Hepatocyte (in vitro differentiated cells): ENCODE results near the gene BMP7. TPM values are rescaled to one million over a fixed set of nuclear protein-coding genes. Genes with fewer than 3 reads are reported as not detected.

Experiments used
- DNase-seq: peaks from one replicate; pipeline ENCODE4 v3.0.0-alpha.2; 2016; ENCODE audit warnings: low spot score
- H2AFZ ChIP-seq: fragments of 200-600 bp; sonication (generic); 2 replicates; pipeline ENCODE4 v1.6.0; 2016; ENCODE audit warnings: antibody characterized with exemption, mild to moderate bottlenecking
- H3K27ac ChIP-seq: fragments of 200-600 bp; sonication (generic); 2 replicates; pipeline ENCODE4 v1.5.1; 2016; ENCODE audit warnings: mild to moderate bottlenecking
- H3K27me3 ChIP-seq: fragments of 200-600 bp; sonication (generic); 2 replicates; pipeline ENCODE4 v1.6.1; 2016
- H3K36me3 ChIP-seq: fragments of 200-600 bp; sonication (generic); replicated peaks from 2 replicates; pipeline ENCODE4 v1.5.1; 2016; ENCODE audit warnings: low read depth; ENCODE audit not compliant: insufficient read depth
- H3K4me1 ChIP-seq: fragments of 200-600 bp; sonication (generic); 2 replicates; pipeline ENCODE4 v1.5.1; 2016; ENCODE audit warnings: mild to moderate bottlenecking, moderate library complexity; ENCODE audit not compliant: insufficient read depth
- H3K4me2 ChIP-seq: fragments of 200-600 bp; sonication (generic); 2 replicates; pipeline ENCODE4 v1.6.0; 2016
- H3K4me3 ChIP-seq: fragments of 200-600 bp; sonication (generic); 2 replicates; pipeline ENCODE4 v1.5.1; 2016; ENCODE audit warnings: mild to moderate bottlenecking
- H3K79me2 ChIP-seq: fragments of 200-600 bp; sonication (generic); 2 replicates; pipeline ENCODE4 v1.6.0; 2017; ENCODE audit warnings: mild to moderate bottlenecking
- H3K9me2 ChIP-seq: fragments of 200-600 bp; sonication (generic); replicated peaks from 2 replicates; pipeline ENCODE4 v1.6.0; 2017; ENCODE audit warnings: mild to moderate bottlenecking; ENCODE audit not compliant: insufficient read depth
- H3K9me3 ChIP-seq: fragments of 200-600 bp; sonication (generic); 2 replicates; pipeline ENCODE4 v1.5.1; 2016; ENCODE audit warnings: low read depth, mild to moderate bottlenecking
- H4K20me1 ChIP-seq: fragments of 200-600 bp; sonication (generic); 2 replicates; pipeline ENCODE4 v1.6.0; 2016; ENCODE audit warnings: mild to moderate bottlenecking; ENCODE audit not compliant: insufficient read depth, poor library complexity, severe bottlenecking
- EZH2 ChIP-seq: fragments of 200-600 bp; sonication (generic); IDR thresholded peaks from 2 replicates; pipeline ENCODE4 v1.6.1; 2016; ENCODE audit warnings: antibody characterized with exemption, mild to moderate bottlenecking, borderline replicate concordance
- EZH2phosphoT487 ChIP-seq: fragments of 200-600 bp; sonication (generic); IDR thresholded peaks from one replicate; pipeline ENCODE4 v1.6.1; 2018; ENCODE audit warnings: antibody characterized with exemption, mild to moderate bottlenecking, low read depth, moderate library complexity; ENCODE audit not compliant: unreplicated experiment, severe bottlenecking
- WGBS: methylation state at CpG from one replicate; pipeline ENCODE4 v1.1.6; 2016; ENCODE audit warnings: low lambda C conversion rate; ENCODE audit errors: missing lambda C conversion rate; 5-methylcytosine and 5-hydroxymethylcytosine counted together
- polyA plus RNA-seq: library from polyadenylated mRNA; unstranded; fragments of >200 nt; fragmentation: Nextera tagmentation; extraction: Ambion mirVana; gene quantifications from 2 replicates; pipeline ENCODE4 v1.2.1, GENCODE V29; 2016
- total RNA-seq: library from RNA; depleted of rRNA; stranded (reverse); fragments of >200 nt; gene quantifications from 2 replicates; pipeline ENCODE4 v1.2.3, GENCODE V29; 2014
- TF ChIP-seq, protein P1 (sequence below): fragments of 200-600 bp; sonication (generic); IDR thresholded peaks from 2 replicates; pipeline ENCODE4 v1.5.1; 2016; ENCODE audit warnings: antibody characterized with exemption, mild to moderate bottlenecking; ENCODE audit not compliant: poor library complexity

The BMP7 gene
- total and polyA plus RNA-seq, 2 experiments from 2014 or later = 9.1 to 14.8 TPM

DNA sequence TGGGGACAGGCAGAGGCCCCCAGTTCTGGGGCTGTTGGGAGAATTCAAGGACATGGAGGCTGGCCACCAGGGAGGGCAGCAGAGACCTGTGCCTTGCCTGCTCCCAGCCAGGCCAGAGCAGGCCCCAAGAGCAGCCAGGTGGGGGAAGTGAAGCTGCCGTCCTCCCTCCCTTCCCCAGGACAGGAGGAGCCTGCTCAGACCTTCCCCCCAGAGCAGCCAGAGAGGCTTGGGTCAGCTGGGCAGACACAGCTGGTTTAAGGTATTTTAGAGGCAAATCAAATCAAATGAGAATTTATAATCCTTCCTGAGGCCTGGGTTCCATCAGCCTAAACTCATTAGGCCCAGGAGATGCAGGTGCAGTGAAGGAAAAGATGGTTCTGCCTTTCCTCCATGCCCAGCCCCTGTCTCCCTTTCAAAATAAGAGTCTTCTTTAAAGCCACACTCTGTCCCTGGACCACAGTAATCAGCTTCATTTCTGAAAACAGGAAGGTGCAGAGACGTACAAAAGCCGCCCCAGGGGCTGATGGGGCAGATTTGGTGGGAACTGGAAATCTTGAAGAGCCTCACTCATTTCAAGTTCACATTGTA, 21.7 kb downstream of the BMP7 start:
- Histone ChIP-seq H3K79me2 (peaks cover 38% of the 10 kb centered on the region), H3K9me3 (no peaks in the 10 kb centered on the region), H3K27ac (no peak overlapping the region), H2AFZ (no peak overlapping the region), H3K27me3 (no peaks in the 10 kb centered on the region), H3K4me3 (no peak overlapping the region), H3K4me2 (no peak overlapping the region), H4K20me1 (no peaks in the 10 kb centered on the region), H3K4me1 (peaks cover 15% of the 10 kb centered on the region), H3K36me3 (no peaks in the 10 kb centered on the region), H3K9me2 (no peaks in the 10 kb centered on the region)
- DNase-seq = no peak
- WGBS = 73% methylated on average over 3 of the region's 3 CpGs
- TF ChIP-seq, protein P1, sequence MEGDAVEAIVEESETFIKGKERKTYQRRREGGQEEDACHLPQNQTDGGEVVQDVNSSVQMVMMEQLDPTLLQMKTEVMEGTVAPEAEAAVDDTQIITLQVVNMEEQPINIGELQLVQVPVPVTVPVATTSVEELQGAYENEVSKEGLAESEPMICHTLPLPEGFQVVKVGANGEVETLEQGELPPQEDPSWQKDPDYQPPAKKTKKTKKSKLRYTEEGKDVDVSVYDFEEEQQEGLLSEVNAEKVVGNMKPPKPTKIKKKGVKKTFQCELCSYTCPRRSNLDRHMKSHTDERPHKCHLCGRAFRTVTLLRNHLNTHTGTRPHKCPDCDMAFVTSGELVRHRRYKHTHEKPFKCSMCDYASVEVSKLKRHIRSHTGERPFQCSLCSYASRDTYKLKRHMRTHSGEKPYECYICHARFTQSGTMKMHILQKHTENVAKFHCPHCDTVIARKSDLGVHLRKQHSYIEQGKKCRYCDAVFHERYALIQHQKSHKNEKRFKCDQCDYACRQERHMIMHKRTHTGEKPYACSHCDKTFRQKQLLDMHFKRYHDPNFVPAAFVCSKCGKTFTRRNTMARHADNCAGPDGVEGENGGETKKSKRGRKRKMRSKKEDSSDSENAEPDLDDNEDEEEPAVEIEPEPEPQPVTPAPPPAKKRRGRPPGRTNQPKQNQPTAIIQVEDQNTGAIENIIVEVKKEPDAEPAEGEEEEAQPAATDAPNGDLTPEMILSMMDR = no peak
- TF ChIP-seq EZH2phosphoT487 = no peak
- no peak for TF ChIP-seq EZH2

DNA sequence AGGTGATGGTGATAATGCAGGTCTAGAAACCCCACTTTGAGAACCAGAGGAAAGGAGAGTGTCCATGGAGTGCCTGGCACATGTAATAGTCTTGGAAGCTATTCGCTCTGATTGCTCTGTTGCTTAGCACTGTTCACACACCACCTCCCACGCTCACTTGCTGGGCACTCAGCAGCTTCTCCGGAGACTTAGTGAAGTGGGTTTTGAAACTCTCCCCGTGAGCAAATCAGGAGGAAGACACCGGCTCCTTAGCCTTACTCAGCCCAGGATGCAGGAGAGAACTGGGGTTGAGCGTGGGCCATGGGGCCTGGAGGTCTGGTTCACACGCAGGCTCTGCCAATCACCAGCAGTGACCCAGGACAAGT, 22.2 kb downstream of the BMP7 start:
- WGBS = 90% methylated on average over 7 of the region's 7 CpGs
- no peaks in the 10 kb centered on the region for H4K20me1 ChIP-seq
- H3K79me2 ChIP-seq = peaks cover 36% of the 10 kb centered on the region
- no peaks in the 10 kb centered on the region for H3K9me3 ChIP-seq
- no peaks in the 10 kb centered on the region for H3K27me3 ChIP-seq
- no peak overlapping the region for H3K27ac ChIP-seq
- H3K4me2 ChIP-seq = no peak overlapping the region
- H3K4me3 ChIP-seq = no peak overlapping the region
- peaks cover 15% of the 10 kb centered on the region for H3K4me1 ChIP-seq
- TF ChIP-seq EZH2 = no peak
- no peak for TF ChIP-seq EZH2phosphoT487
- TF ChIP-seq, protein P1 = no peak
- no peaks in the 10 kb centered on the region for H3K36me3 ChIP-seq
- no peak overlapping the region for H2AFZ ChIP-seq
- no peaks in the 10 kb centered on the region for H3K9me2 ChIP-seq
- no peak for DNase-seq

DNA sequence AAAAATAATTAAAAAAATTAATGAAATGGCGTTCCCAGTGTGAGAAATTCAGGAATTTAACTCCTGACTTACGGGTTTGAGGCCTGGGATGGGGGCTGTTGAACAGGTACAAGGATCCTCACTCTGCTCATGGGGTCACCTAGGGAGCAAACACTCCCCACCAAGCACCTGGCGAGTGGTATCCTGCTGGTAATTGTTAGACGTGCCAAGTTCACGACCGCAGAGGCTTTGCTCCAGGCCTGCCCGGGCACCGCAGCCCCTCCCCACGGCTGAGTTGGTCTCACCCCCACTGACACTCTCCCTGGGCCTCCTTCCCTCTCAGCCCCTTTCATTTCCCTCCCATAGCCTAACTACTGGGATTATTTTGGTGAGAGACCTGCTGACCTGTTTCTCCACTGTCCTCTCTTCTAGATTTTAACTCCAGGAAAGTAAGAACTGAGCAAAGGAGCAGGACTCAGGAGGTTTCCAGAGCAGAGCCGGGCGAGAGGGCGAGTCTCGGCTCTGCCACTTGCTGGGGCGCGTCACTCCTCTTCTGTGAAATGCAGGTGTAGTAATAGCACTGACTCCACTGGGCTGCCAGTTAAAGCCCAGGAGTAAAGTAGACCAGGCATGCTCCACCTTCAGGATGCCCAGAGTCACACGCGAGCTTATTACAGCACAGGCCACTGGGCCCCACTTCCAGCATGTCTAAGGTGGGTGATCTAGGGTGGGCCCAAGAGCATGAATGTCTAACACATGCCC, 22.8 kb downstream of the BMP7 start:
- H3K79me2 ChIP-seq = peaks cover 36% of the 10 kb centered on the region
- no peak overlapping the region for H3K4me2 ChIP-seq
- H3K9me2 ChIP-seq = no peaks in the 10 kb centered on the region
- WGBS = 86% methylated on average over 17 of the region's 17 CpGs
- H3K9me3 ChIP-seq = no peaks in the 10 kb centered on the region
- DNase-seq = no peak
- no peaks in the 10 kb centered on the region for H3K36me3 ChIP-seq
- H3K27ac ChIP-seq = no peak overlapping the region
- H4K20me1 ChIP-seq = no peaks in the 10 kb centered on the region
- H3K4me3 ChIP-seq = no peak overlapping the region
- no peak overlapping the region for H2AFZ ChIP-seq
- no peak for TF ChIP-seq EZH2phosphoT487
- TF ChIP-seq, protein P1 = no peak
- TF ChIP-seq EZH2 = no peak
- H3K4me1 ChIP-seq = peaks cover 15% of the 10 kb centered on the region
- H3K27me3 ChIP-seq = no peaks in the 10 kb centered on the region
